ENCODE results near the gene OR10A3.

DNA sequence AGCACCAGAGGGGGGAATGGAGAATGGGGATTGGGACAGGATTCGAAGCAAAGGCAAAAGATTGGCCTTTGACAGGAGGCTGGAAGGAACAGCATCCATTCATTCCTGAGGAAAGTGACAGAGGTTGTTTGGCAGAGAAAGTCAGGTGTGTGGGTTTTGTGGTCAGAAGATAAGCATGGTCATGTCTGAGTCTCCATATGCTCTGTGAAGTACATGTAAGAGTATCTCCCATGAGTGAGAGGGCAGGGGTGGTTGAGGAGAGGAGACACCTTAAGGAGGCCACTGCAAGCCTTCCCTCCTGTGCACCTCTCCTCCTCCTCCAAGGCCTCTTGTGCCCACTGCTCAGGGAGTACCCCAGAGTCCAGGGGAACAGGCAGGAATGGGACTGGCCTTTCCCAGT, 25.6 kb upstream of the OR10A3 start:
- TF ChIP-seq SMC3 (conservative IDR thresholded peaks at IDR 0.05; ENCODE audit: poor library complexity) (no peak), EP300 (conservative IDR thresholded peaks at IDR 0.05; ENCODE audit: poor library complexity, severe bottlenecking) (no peak), EZH2 (IDR thresholded peaks at IDR 0.05; ENCODE audit: borderline replicate concordance, insufficient read depth, low read length, poor library complexity, severe bottlenecking) (no peak), POLR2AphosphoS5 (IDR thresholded peaks at IDR 0.05) (no peak), RAD21 (conservative IDR thresholded peaks at IDR 0.05) (no peak), TAF1 (IDR thresholded peaks at IDR 0.05; ENCODE audit: low read depth) (no peak), MXI1 (conservative IDR thresholded peaks at IDR 0.05; ENCODE audit: poor library complexity, severe bottlenecking) (no peak)
- TF ChIP-seq, protein P1, sequence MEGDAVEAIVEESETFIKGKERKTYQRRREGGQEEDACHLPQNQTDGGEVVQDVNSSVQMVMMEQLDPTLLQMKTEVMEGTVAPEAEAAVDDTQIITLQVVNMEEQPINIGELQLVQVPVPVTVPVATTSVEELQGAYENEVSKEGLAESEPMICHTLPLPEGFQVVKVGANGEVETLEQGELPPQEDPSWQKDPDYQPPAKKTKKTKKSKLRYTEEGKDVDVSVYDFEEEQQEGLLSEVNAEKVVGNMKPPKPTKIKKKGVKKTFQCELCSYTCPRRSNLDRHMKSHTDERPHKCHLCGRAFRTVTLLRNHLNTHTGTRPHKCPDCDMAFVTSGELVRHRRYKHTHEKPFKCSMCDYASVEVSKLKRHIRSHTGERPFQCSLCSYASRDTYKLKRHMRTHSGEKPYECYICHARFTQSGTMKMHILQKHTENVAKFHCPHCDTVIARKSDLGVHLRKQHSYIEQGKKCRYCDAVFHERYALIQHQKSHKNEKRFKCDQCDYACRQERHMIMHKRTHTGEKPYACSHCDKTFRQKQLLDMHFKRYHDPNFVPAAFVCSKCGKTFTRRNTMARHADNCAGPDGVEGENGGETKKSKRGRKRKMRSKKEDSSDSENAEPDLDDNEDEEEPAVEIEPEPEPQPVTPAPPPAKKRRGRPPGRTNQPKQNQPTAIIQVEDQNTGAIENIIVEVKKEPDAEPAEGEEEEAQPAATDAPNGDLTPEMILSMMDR (IDR thresholded peaks at IDR 0.05; ENCODE audit: poor library complexity, severe bottlenecking) = no peak

Data from neural cell (in vitro differentiated cells).